BLaER1 (cell line): ENCODE measurements around the gene TENT5C.

Experiments used
- H3K27ac ChIP-seq: shearing (Covaris generic); formaldehyde crosslinking; 2 replicates; pipeline ENCODE4 v1.8.1; 2022
- H3K27me3 ChIP-seq: shearing (Covaris generic); formaldehyde crosslinking; 2 replicates; pipeline ENCODE4 v1.8.1; 2022
- H3K36me3 ChIP-seq: shearing (Covaris generic); formaldehyde crosslinking; 2 replicates; pipeline ENCODE4 v1.8.1; 2022
- H3K4me1 ChIP-seq: shearing (Covaris generic); formaldehyde crosslinking; 2 replicates; pipeline ENCODE4 v1.8.1; 2022
- H3K4me2 ChIP-seq: shearing (Covaris generic); formaldehyde crosslinking; 2 replicates; pipeline ENCODE4 v1.8.1; 2022
- H3K4me3 ChIP-seq: shearing (Covaris generic); formaldehyde crosslinking; 2 replicates; pipeline ENCODE4 v1.8.1; 2022
- H3K9ac ChIP-seq: shearing (Covaris generic); formaldehyde crosslinking; 2 replicates; pipeline ENCODE4 v1.8.1; 2022
- H3K9me3 ChIP-seq: shearing (Covaris generic); formaldehyde crosslinking; 2 replicates; pipeline ENCODE4 v1.8.1; 2022
- H4K20me1 ChIP-seq: shearing (Covaris generic); formaldehyde crosslinking; 2 replicates; pipeline ENCODE4 v1.8.1; 2022
- Cebpa-rat ChIP-seq: shearing (Covaris generic); IDR thresholded peaks from 2 replicates; pipeline ENCODE4 v1.8.1; 2022

The TENT5C gene

GRCh38 chr1:117571496-117571895 lies 34.4 kb upstream of the TENT5C start:
- Histone ChIP-seq H3K36me3 (no peaks in the 10 kb centered on the region), H3K4me1 (no peaks in the 10 kb centered on the region), H4K20me1 (no peaks in the 10 kb centered on the region), H3K27me3 (no peaks in the 10 kb centered on the region), H3K27ac (no peak overlapping the region), H3K9me3 (no peaks in the 10 kb centered on the region), H3K4me3 (no peak overlapping the region), H3K9ac (no peak overlapping the region), H3K4me2 (no peak overlapping the region)
- no peak for TF ChIP-seq Cebpa-rat

DNA sequence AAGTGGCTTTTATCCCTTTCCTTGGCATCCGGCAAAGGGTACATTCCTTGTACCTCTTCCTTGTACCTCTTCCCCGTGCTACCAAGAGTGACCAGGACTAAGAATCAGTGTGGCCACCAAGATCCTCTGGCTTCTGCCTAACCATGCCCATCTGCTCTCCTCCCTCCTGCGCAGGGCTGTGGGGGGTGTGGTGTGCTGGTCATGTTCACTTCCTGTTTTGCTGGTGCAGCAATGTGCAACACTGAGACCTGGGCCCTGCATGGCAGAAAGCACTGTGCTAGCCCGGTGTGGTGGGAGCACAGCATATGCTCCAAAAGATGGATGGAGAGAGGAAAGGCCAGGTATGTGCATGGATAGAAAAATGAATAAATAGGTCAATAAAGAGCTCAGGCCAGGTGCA lies 33.3 kb upstream of the TENT5C start:
- Histone ChIP-seq H3K36me3 (no peaks in the 10 kb centered on the region), H3K27me3 (no peaks in the 10 kb centered on the region), H3K4me1 (no peaks in the 10 kb centered on the region), H3K9me3 (no peaks in the 10 kb centered on the region), H3K9ac (no peak overlapping the region), H3K4me2 (no peak overlapping the region), H3K27ac (no peak overlapping the region), H4K20me1 (no peaks in the 10 kb centered on the region), H3K4me3 (no peak overlapping the region)
- TF ChIP-seq Cebpa-rat = no peak

- Histone ChIP-seq H3K9me3 (no peaks in the 10 kb centered on the region), H3K4me3 (no peak overlapping the region), H3K27me3 (no peaks in the 10 kb centered on the region), H3K4me2 (no peak overlapping the region), H3K36me3 (no peaks in the 10 kb centered on the region), H3K4me1 (no peaks in the 10 kb centered on the region), H4K20me1 (no peaks in the 10 kb centered on the region), H3K9ac (no peak overlapping the region), H3K27ac (no peak overlapping the region)
- TF ChIP-seq Cebpa-rat = no peak
Observed at GRCh38 chr1:117573386-117574023, 32.3 kb upstream of the TENT5C start.

DNA sequence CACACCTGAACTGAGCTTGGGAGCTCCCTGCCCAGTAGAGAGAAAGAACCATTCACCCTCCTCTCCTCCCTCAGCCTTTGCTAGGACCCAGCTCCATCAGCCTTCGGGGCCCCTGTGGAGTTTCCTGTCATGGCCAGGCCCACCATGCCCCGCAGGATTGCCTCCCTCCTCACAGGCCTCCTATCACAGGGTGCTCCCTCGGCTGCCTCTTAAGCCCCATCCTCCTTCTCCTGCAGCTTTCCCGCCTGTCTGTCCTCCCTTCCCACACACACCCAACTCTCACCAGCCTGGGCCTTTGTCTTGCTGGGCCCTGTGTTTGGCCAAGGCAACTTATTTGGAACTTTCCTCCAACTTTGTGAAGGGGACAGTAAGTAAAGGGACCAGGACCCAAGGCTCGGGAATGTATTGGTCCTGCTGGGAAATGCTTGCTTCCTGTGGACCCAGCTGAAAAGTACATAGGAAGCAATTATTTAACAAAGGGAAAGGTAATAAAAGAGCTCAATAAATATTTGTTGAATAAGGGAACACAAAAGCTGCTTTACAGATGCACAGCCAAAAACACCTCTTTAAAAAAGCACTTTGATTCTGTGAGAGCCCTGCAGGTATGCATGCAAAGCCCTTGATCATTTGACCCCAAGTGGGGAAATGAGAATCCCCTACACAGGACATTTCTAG lies 31.6 kb upstream of the TENT5C start:
- H3K9me3 ChIP-seq = no peaks in the 10 kb centered on the region

GRCh38 chr1:117575586-117576225 lies 30.1 kb upstream of the TENT5C start:
- Histone ChIP-seq H4K20me1 (no peaks in the 10 kb centered on the region), H3K27ac (no peak overlapping the region)
- TF ChIP-seq Cebpa-rat = no peak

More for the DNA sequence above, 31.6 kb upstream of the TENT5C start:
- Histone ChIP-seq H3K27ac (no peak overlapping the region), H3K4me1 (no peaks in the 10 kb centered on the region), H4K20me1 (no peaks in the 10 kb centered on the region), H3K36me3 (no peaks in the 10 kb centered on the region), H3K4me3 (no peak overlapping the region), H3K4me2 (no peak overlapping the region), H3K9ac (no peak overlapping the region), H3K27me3 (no peaks in the 10 kb centered on the region)
- TF ChIP-seq Cebpa-rat = no peak

DNA sequence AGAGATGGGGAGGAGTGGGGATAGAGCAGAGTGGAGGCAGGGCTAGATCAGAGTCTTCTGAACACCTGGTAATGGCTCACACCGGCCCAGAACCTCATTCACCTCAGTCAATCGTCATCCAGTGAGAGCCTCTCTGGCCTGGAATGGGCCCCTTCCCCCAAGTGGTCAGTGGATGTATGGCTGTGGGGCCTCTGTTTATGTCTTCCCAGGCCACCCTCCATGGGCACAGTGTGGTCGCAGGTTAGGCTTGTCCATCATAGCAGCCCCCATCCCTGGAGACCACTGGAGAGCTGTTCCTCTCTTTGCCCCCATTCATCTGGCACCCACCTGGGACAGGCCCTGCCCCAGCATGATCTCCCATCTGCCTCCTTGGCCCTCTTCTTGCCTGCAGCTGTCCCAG lies 29.6 kb upstream of the TENT5C start:
- Histone ChIP-seq H3K4me3 (no peak overlapping the region), H3K27ac (no peak overlapping the region), H3K4me2 (no peak overlapping the region), H3K27me3 (no peaks in the 10 kb centered on the region), H3K36me3 (no peaks in the 10 kb centered on the region), H3K9me3 (no peaks in the 10 kb centered on the region), H3K9ac (no peak overlapping the region), H3K4me1 (no peaks in the 10 kb centered on the region), H4K20me1 (no peaks in the 10 kb centered on the region)
- TF ChIP-seq Cebpa-rat = no peak

More at GRCh38 chr1:117575586-117576225, 30.1 kb upstream of the TENT5C start:
- Histone ChIP-seq H3K4me3 (no peak overlapping the region), H3K9me3 (no peaks in the 10 kb centered on the region), H3K9ac (no peak overlapping the region), H3K4me2 (no peak overlapping the region), H3K27me3 (no peaks in the 10 kb centered on the region), H3K4me1 (no peaks in the 10 kb centered on the region), H3K36me3 (no peaks in the 10 kb centered on the region)

GRCh38 chr1:117577191-117577885 lies 28.5 kb upstream of the TENT5C start:
- Histone ChIP-seq H3K4me2 (no peak overlapping the region), H4K20me1 (no peaks in the 10 kb centered on the region), H3K9ac (no peak overlapping the region), H3K9me3 (no peaks in the 10 kb centered on the region), H3K27me3 (no peaks in the 10 kb centered on the region), H3K27ac (no peak overlapping the region), H3K4me1 (no peaks in the 10 kb centered on the region), H3K4me3 (no peak overlapping the region), H3K36me3 (no peaks in the 10 kb centered on the region)
- TF ChIP-seq Cebpa-rat = no peak

GRCh38 chr1:117578466-117578865 lies 27.4 kb upstream of the TENT5C start:
- Histone ChIP-seq H3K4me3 (no peak overlapping the region), H3K9ac (no peak overlapping the region), H4K20me1 (no peaks in the 10 kb centered on the region), H3K9me3 (no peaks in the 10 kb centered on the region), H3K4me2 (no peak overlapping the region), H3K27me3 (no peaks in the 10 kb centered on the region), H3K36me3 (no peaks in the 10 kb centered on the region), H3K27ac (no peak overlapping the region), H3K4me1 (no peaks in the 10 kb centered on the region)
- no peak for TF ChIP-seq Cebpa-rat

DNA sequence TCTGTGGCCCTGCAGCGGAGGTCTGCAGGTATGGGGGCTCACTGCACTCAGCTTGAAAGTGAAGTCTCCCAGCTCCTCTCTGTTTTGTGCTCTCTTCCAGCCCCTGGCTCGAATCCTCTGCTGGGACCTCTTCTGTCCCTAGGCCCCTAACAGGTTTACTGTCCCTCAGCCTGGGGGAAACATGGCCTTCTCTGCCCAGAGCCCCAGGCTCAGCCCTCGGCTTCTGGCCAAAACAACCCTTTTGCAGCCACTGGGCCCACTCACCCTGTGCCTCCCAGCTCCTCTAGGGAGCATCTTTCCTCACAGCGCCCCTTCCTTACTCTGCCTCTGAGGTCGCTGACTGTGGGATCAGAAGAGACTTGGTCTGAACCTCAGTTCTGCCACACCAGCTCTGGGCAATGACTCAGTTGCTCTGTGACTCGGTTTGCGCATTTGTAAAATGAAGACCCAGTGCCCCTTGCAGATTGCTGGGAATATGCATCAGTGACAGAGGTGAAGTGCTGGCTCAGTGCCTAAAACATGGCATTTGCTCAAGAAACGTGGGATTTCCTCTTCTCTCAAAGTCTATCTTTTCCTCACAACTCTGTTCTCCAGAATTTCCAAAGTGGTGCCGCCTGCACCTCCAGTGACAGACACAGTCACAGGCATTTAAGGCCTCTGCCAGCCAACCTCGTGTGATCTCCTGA lies 26.5 kb upstream of the TENT5C start:
- no peaks in the 10 kb centered on the region for H3K9me3 ChIP-seq
- no peaks in the 10 kb centered on the region for H3K27me3 ChIP-seq
- H4K20me1 ChIP-seq = no peaks in the 10 kb centered on the region
- H3K36me3 ChIP-seq = no peaks in the 10 kb centered on the region
- H3K27ac ChIP-seq = no peak overlapping the region
- no peak overlapping the region for H3K4me2 ChIP-seq
- no peaks in the 10 kb centered on the region for H3K4me1 ChIP-seq
- TF ChIP-seq Cebpa-rat = no peak
- no peak overlapping the region for H3K4me3 ChIP-seq
- H3K9ac ChIP-seq = no peak overlapping the region
